Adrenal gland (tissue), 12 donors: ENCODE results near the gene DOCK10. TPM values are rescaled to one million over a fixed set of nuclear protein-coding genes. Genes with fewer than 3 reads are reported as not detected.

ENCODE experiments used
- DNase-seq, 7 donors: peaks; one replicate each; pipeline ENCODE4 v3.0.0-alpha.2; 2019 to 2020
- H3K27ac ChIP-seq, 5 donors: fragments of 200-600 bp; sonication (generic) in 4 of 5; 1 replicate in 3 of 5; 2 replicates in 2 of 5; pipeline versions ENCODE4 v1.5.1 to v1.8.0; 2016 to 2020; ENCODE audit warnings: mild to moderate bottlenecking in 1 of 5
- H3K27me3 ChIP-seq: fragments of 200-600 bp; 2 replicates; pipeline ENCODE4 v1.8.0; 2021
- H3K36me3 ChIP-seq, 2 donors: fragments of 200-600 bp; replicated peaks in 1 of 2; 1 replicate in 1 of 2; 2 replicates in 1 of 2; pipeline versions ENCODE4 v1.5.1 to v1.8.0; 2018 to 2022
- H3K4me1 ChIP-seq, 2 donors: fragments of 200-600 bp; replicated peaks in 1 of 2; 1 replicate in 1 of 2; 2 replicates in 1 of 2; pipeline versions ENCODE4 v1.5.1 to v1.8.0; 2018 to 2021
- H3K4me3 ChIP-seq, 4 donors: fragments of 200-600 bp; sonication (generic) in 3 of 4; one replicate each; pipeline ENCODE4 v1.5.1; 2016 to 2018
- H3K9me3 ChIP-seq, 3 donors: fragments of 200-600 bp; sonication (generic) in 1 of 3; replicated peaks in 1 of 3; 1 replicate in 2 of 3; 2 replicates in 1 of 3; pipeline versions ENCODE4 v1.5.1 to v1.8.0; 2016 to 2021
- POLR2A ChIP-seq, 2 donors: fragments of 450-650 bp; IDR thresholded peaks; one replicate each; pipeline ENCODE4 v1.6.1; 2017; ENCODE audit warnings: antibody characterized with exemption in 2 of 2, mild to moderate bottlenecking in 2 of 2, moderate library complexity in 1 of 2
- WGBS, 4 donors: extraction: QIAGEN DNeasy Blood & Tissue Kit in 2 of 4; methylation state at CpG; one replicate each; pipeline versions ENCODE4 v1.1.5 to v1.1.7; 2013 to 2017; 5-methylcytosine and 5-hydroxymethylcytosine counted together
- intact Hi-C, 2 donors: fragments of 100-400 bp; cut with DNase I; formaldehyde crosslinking; loops; one replicate each; pipeline versions ENCODE4 v1.14.1 to v1.15.0; 2022 to 2023
- polyA plus RNA-seq, 3 donors: library from polyadenylated mRNA; stranded (reverse); fragments of 200-250 nt in 2 of 3; fragments of 350-450 nt in 1 of 3; fragmentation: Illumina TruSeq in 1 of 3; extraction: RNeasy Lipid Tissue Mini Kit (QIAGEN cat#74804) in 1 of 3; gene quantifications; one replicate each; pipeline ENCODE4 v1.2.3, GENCODE V29; 2013 to 2014
- total RNA-seq, 9 donors: library from RNA; depleted of rRNA in 4 of 9; stranded (reverse); fragments of >200 nt in 4 of 9; fragments of 120-200 nt in 1 of 9; fragmentation: NEBNext Ultra II Directional in 1 of 9; extraction: Animal tissue kit (Norgen Biotek cat#: 25700) in 1 of 9; gene quantifications; one replicate each; pipeline versions ENCODE4 v1.1.0 to v1.2.4, GENCODE V29; 2013 to 2023
- TF ChIP-seq, protein P1 (sequence below), 6 experiments: fragments of 450-650 bp in 4 of 6; fragments of 200-600 bp in 2 of 6; sonication (generic) in 1 of 6; IDR thresholded peaks; 1 replicate in 5 of 6; 2 replicates in 1 of 6; pipeline versions ENCODE4 v1.5.1 to v1.8.0; 2016 to 2021; ENCODE audit warnings: antibody characterized with exemption in 6 of 6, mild to moderate bottlenecking in 2 of 6, moderate library complexity in 1 of 6
- donor health status: healthy with polysubstance abuse.
- donor health status: Bipolar disorder and iron deficiency.
- donor health status: DM: yes; HTN: yes; CAD: no.
- donor health status: DM: no; HTN: no; CAD: no.
- donor health status: DM: no; HTN: no; CAD: no.
- donor health status: DM: yes; HTN: yes; CAD: no.

The DOCK10 gene
- total and polyA plus RNA-seq, 12 donors, result 6.2 to 40.8 (median 20.0) TPM

DNA sequence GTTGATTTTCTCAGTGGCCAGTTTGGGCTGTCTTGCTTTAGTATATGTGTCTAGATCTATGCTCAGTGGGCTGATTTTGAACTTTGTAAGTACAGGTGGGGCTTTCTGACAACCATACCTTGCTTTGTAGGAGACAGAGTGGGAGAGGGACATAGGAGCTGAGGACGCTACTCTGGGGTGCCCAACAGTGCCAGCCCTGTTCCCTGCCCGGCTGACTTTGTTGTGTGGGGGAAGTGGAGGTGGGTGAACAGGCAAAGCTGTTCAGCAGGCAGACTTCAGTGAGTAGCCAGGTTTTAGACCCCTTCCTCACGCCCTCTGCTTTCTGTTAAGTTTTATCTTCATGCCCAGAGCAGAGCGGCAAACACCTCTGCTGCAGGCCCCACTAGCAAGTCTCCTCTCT, 44.2 kb upstream of the DOCK10 start:
- no peak for DNase-seq
- TF ChIP-seq, protein P1, sequence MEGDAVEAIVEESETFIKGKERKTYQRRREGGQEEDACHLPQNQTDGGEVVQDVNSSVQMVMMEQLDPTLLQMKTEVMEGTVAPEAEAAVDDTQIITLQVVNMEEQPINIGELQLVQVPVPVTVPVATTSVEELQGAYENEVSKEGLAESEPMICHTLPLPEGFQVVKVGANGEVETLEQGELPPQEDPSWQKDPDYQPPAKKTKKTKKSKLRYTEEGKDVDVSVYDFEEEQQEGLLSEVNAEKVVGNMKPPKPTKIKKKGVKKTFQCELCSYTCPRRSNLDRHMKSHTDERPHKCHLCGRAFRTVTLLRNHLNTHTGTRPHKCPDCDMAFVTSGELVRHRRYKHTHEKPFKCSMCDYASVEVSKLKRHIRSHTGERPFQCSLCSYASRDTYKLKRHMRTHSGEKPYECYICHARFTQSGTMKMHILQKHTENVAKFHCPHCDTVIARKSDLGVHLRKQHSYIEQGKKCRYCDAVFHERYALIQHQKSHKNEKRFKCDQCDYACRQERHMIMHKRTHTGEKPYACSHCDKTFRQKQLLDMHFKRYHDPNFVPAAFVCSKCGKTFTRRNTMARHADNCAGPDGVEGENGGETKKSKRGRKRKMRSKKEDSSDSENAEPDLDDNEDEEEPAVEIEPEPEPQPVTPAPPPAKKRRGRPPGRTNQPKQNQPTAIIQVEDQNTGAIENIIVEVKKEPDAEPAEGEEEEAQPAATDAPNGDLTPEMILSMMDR (IDR thresholded peaks at IDR 0.05), result no peak
- TF ChIP-seq POLR2A (IDR thresholded peaks at IDR 0.05), result no peak
- intact Hi-C loops, result no loop called here

DNA sequence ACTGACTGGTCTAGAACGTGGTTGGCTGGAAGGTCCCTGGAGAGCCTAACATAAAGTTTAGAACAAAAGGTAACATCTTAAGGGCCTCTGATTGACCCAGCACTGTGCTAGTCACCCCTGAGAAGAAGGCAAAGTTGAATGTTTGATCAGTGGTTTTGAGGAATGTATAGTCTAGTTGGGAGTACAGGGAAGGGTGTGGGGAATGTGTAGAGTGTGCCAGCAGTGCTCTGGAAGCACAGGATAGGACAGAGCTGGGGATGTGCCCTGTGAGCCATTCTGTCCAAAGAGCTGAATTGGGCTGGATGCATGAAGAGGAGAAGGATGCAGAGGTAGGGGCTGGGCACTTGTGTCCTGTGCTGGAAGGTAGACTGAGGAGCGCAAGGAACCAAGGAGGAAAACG, 41.0 kb upstream of the DOCK10 start:
- intact Hi-C loops, result no loop called here

More for the DNA sequence above, 44.2 kb upstream of the DOCK10 start:
- 77 to 96% (median 90%) methylated on average over 3 to 4 of the region's 4 CpGs for WGBS, 4 donors
- Histone ChIP-seq H3K27me3 (no peaks in the 10 kb centered on the region), H3K4me1 (no peaks in the 10 kb centered on the region), H3K9me3 (no peaks in the 10 kb centered on the region), H3K27ac (no peak overlapping the region), H3K36me3 (no peaks in the 10 kb centered on the region), H3K4me3 (no peak overlapping the region)

DNA sequence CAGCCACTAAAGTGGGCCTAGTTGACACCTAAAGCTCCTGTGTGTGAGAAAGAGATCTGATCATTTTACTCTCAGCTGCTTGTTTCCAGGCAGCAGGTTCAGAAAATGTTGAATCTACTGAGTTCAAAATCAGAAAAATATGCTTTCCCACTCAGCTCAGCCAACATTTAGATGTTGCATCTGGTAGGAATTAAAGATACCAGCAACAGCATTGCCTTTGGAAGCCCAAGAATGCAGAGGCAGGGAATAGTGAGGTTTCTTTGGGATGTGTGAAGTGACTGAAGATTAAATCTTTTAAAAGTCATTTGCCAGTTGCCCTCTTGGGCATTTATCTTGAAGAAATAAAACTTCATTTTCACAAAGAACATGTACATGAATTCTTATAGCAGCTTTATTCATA, 33.9 kb upstream of the DOCK10 start:
- TF ChIP-seq, protein P1 (IDR thresholded peaks at IDR 0.05), result no peak
- no peak for TF ChIP-seq POLR2A (IDR thresholded peaks at IDR 0.05)
- no peak overlapping the region for H3K27ac ChIP-seq
- H3K4me3 ChIP-seq, result no peak overlapping the region
- intact Hi-C loops, result no loop called here
- H3K36me3 ChIP-seq, result no peaks in the 10 kb centered on the region
- H3K4me1 ChIP-seq, result no peaks in the 10 kb centered on the region
- DNase-seq, result no peak
- no peaks in the 10 kb centered on the region for H3K9me3 ChIP-seq
- H3K27me3 ChIP-seq, result no peaks in the 10 kb centered on the region

More for the DNA sequence above, 41.0 kb upstream of the DOCK10 start:
- Histone ChIP-seq H3K36me3 (no peaks in the 10 kb centered on the region), H3K27ac (no peak overlapping the region), H3K27me3 (no peaks in the 10 kb centered on the region), H3K4me1 (no peaks in the 10 kb centered on the region), H3K9me3 (no peaks in the 10 kb centered on the region), H3K4me3 (no peak overlapping the region)
- TF ChIP-seq, protein P1 (IDR thresholded peaks at IDR 0.05), result no peak
- TF ChIP-seq POLR2A (IDR thresholded peaks at IDR 0.05), result no peak
- 88 to 95% (median 92%) methylated on average over 3 of the region's 3 CpGs for WGBS, 4 donors
- DNase-seq, result no peak

DNA sequence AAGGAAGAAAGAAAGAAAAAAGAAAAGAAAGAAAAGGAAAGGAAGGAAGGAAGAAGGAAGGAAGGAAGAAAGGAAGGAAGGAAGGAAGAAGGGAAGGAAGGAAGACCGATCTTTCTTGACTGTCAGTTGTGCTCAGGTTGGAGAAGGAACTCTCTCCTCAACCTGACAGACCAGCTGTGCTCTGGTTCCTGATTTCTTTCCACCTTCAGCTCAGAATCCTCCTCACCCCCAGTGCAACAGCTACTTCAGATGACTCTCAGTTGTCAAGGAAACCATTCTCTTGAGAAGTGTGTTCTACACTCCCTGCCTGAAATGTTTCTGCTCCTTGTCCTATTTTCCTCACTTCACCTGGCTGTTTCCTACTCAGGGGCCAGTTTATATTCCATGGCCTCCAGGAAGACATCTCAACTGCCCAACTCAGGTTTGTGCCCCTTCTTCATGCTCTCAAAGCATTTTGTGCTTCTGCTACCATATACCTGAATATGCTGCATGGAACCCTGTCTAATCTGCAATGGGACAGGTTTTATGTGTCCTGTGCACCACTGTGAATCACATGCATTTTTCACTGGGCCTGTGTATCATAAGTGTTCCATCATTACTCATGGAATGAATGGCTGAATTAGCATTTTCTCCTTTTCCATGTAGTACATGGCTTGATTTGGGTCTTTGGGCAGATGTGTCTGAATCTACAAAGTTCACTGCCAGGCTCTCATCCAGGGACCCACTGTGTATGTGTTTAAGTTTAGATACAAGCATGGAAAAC, 32.8 kb upstream of the DOCK10 start:
- Histone ChIP-seq H3K4me3 (no peak overlapping the region), H3K27me3 (no peaks in the 10 kb centered on the region), H3K36me3 (no peaks in the 10 kb centered on the region), H3K4me1 (no peaks in the 10 kb centered on the region), H3K9me3 (no peaks in the 10 kb centered on the region), H3K27ac (no peak overlapping the region)
- 85 to 93% (median 87%) methylated on average over 1 of the region's 1 CpG for WGBS, 4 donors
- TF ChIP-seq, protein P1 (IDR thresholded peaks at IDR 0.05), result no peak
- no peak for TF ChIP-seq POLR2A (IDR thresholded peaks at IDR 0.05)
- DNase-seq, result no peak
- intact Hi-C loops, result no loop called here
